HepG2 (cell line): ENCODE results near the gene NEDD8. TPM values are rescaled to one million over a fixed set of nuclear protein-coding genes. Genes with fewer than 3 reads are reported as not detected.

Experiments
- BORCS8-MEF2B ChIP-seq: sonication (generic); formaldehyde crosslinking; IDR thresholded peaks from 2 replicates; pipeline ENCODE4 v1.8.0; 2022; ENCODE audit warnings: mild to moderate bottlenecking, missing genetic modification reagents
- CENPT ChIP-seq: sonication (generic); formaldehyde crosslinking; IDR thresholded peaks from 2 replicates; pipeline ENCODE4 v1.8.0; 2022; ENCODE audit warnings: low read depth, mild to moderate bottlenecking, moderate library complexity, missing genetic modification reagents
- ERF ChIP-seq: IDR thresholded peaks from 2 replicates; pipeline ENCODE4 v1.6.1; 2018; ENCODE audit warnings: missing biosample characterization, missing genetic modification reagents
- FOXA1 ChIP-seq, 2 experiments: fragments of 450-650 bp in 1 of 2; sonication (generic) in 1 of 2; formaldehyde crosslinking in 1 of 2; IDR thresholded peaks; 2 replicates each; pipeline versions ENCODE4 v1.4.0 to v1.6.1; 2016 to 2020; ENCODE audit warnings: missing genetic modification reagents in 1 of 2
- GLI4 ChIP-seq: sonication (generic); formaldehyde crosslinking; IDR thresholded peaks from 2 replicates; pipeline ENCODE4 v1.5.1; 2020; ENCODE audit warnings: missing genetic modification reagents, mild to moderate bottlenecking, moderate library complexity, borderline replicate concordance
- HNF4G ChIP-seq, 2 experiments: sonication (generic) in 1 of 2; formaldehyde crosslinking in 1 of 2; IDR thresholded peaks; 2 replicates each; pipeline versions ENCODE4 v1.4.0 to v1.6.1; 2011 to 2020; ENCODE audit warnings: borderline replicate concordance in 2 of 2, low read depth in 2 of 2, mild to moderate bottlenecking in 2 of 2, low read length in 1 of 2, missing genetic modification reagents in 1 of 2, moderate library complexity in 1 of 2
- KDM4B ChIP-seq: sonication (generic); formaldehyde crosslinking; IDR thresholded peaks from 2 replicates; pipeline ENCODE4 v1.4.0; 2020; ENCODE audit warnings: missing genetic modification reagents
- MAZ ChIP-seq, 2 experiments: sonication (generic) in 1 of 2; formaldehyde crosslinking in 1 of 2; IDR thresholded peaks; 2 replicates each; pipeline versions ENCODE4 v1.5.0 to v1.6.1; 2012 to 2020; ENCODE audit warnings: low read depth in 2 of 2, mild to moderate bottlenecking in 2 of 2, borderline replicate concordance in 1 of 2, improper control_type of control experiment in 1 of 2, low read length in 1 of 2, missing genetic modification reagents in 1 of 2, moderate library complexity in 1 of 2
- NFIB ChIP-seq: sonication (generic); formaldehyde crosslinking; IDR thresholded peaks from 2 replicates; pipeline ENCODE4 v1.9.0; 2021; ENCODE audit warnings: missing genetic modification reagents, mild to moderate bottlenecking, borderline replicate concordance
- PAX8 ChIP-seq: sonication (generic); formaldehyde crosslinking; IDR thresholded peaks from 2 replicates; pipeline ENCODE4 v1.8.0; 2022; ENCODE audit warnings: mild to moderate bottlenecking, missing genetic modification reagents, borderline replicate concordance
- SIN3B ChIP-seq: fragments of 150-350 bp; IDR thresholded peaks from 2 replicates; pipeline ENCODE4 v1.6.1; 2014; ENCODE audit warnings: low read length
- SRSF9 ChIP-seq: fragments of 200-400 bp; formaldehyde crosslinking; IDR thresholded peaks from 2 replicates; pipeline ENCODE4 v1.6.1; 2018; ENCODE audit warnings: borderline replicate concordance, mild to moderate bottlenecking, low read depth, low read length; ENCODE audit not compliant: insufficient read depth, poor library complexity, severe bottlenecking
- TAF1 ChIP-seq: sonication (generic); formaldehyde crosslinking; IDR thresholded peaks from 2 replicates; pipeline ENCODE4 v1.4.0; 2020; ENCODE audit warnings: missing genetic modification reagents
- TMF1 ChIP-seq: sonication (generic); formaldehyde crosslinking; IDR thresholded peaks from 2 replicates; pipeline ENCODE4 v1.8.1; 2022; ENCODE audit warnings: low read depth, missing genetic modification reagents
- TRAFD1 ChIP-seq: sonication (generic); formaldehyde crosslinking; IDR thresholded peaks from 2 replicates; pipeline ENCODE4 v1.5.1; 2020; ENCODE audit warnings: missing genetic modification reagents, mild to moderate bottlenecking, borderline replicate concordance
- ZEB1 ChIP-seq: IDR thresholded peaks from 2 replicates; pipeline ENCODE4 v1.6.1; 2012; ENCODE audit warnings: mild to moderate bottlenecking, low read depth, inconsistent platforms; ENCODE audit not compliant: insufficient replicate concordance
- ZNF253 ChIP-seq: sonication (generic); formaldehyde crosslinking; IDR thresholded peaks from 2 replicates; pipeline ENCODE4 v1.8.0; 2022; ENCODE audit warnings: mild to moderate bottlenecking, missing genetic modification reagents, borderline replicate concordance
- ZNF331 ChIP-seq: sonication (generic); formaldehyde crosslinking; IDR thresholded peaks from 2 replicates; pipeline ENCODE4 v1.4.0; 2020; ENCODE audit warnings: missing genetic modification reagents
- polyA plus RNA-seq, 8 experiments: library from polyadenylated mRNA; depleted of rRNA in 3 of 8; stranded (reverse) in 7 of 8; unstranded in 1 of 8; fragments of >200 nt; fragmentation: Illumina TruSeq in 4 of 8; extraction: Trizol in 4 of 8; gene quantifications; 2 replicates each; pipeline versions ENCODE4 v1.2.1 to v1.2.3, GENCODE V29; 2011 to 2016; ENCODE audit warnings: low read depth in 4 of 8, missing spikeins in 1 of 8, mixed read lengths in 1 of 8; ENCODE audit not compliant: insufficient read depth in 1 of 8
- total RNA-seq, 5 experiments: library from RNA; depleted of rRNA; stranded (reverse); fragments of >200 nt; fragmentation: Illumina TruSeq; extraction: Trizol; gene quantifications; 2 replicates each; pipeline ENCODE4 v1.2.3, GENCODE V29; 2016; ENCODE audit warnings: low read depth in 1 of 5
- TF ChIP-seq, protein P1 (sequence below): sonication (generic); formaldehyde crosslinking; IDR thresholded peaks from 2 replicates; pipeline ENCODE4 v1.4.0; 2020; ENCODE audit warnings: missing genetic modification reagents, borderline replicate concordance
- TF ChIP-seq, protein P2 (sequence below): sonication (generic); formaldehyde crosslinking; IDR thresholded peaks from 2 replicates; pipeline ENCODE4 v1.5.1; 2020; ENCODE audit warnings: missing genetic modification reagents, mild to moderate bottlenecking, borderline replicate concordance
- TF ChIP-seq, protein P3 (sequence below): sonication (generic); formaldehyde crosslinking; IDR thresholded peaks from 2 replicates; pipeline ENCODE4 v1.4.0; 2020; ENCODE audit warnings: missing genetic modification reagents

The NEDD8 gene
- total and polyA plus RNA-seq, 2 of the 13 experiments (the other 11 are each of a cell fraction or from before 2014, with no cell fraction given): 535 to 713 TPM

DNA sequence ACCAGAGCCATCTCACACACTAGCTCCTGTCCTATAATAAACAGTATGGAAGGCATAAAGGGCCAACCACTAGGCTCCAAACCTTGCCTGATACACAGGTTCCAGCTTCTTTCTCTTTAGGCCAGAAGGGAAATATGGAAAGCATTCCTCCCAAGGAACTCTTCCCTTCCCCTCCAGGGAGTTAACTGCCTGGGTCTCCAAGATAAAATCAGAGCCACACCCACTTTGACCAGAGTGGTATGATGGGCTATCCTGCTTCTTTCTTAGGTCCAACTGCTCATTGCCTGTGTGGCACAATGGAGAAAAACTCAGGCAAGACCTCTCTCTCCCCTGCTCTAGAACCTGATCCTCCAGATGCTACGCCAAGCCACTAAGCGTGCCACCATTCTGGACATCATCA is 24.5 kb downstream of the NEDD8 start (continued):
- TF ChIP-seq CENPT (CRISPR knock-in tag): no peak
- no peak for TF ChIP-seq PAX8 (CRISPR knock-in tag)
- TF ChIP-seq, protein P1, sequence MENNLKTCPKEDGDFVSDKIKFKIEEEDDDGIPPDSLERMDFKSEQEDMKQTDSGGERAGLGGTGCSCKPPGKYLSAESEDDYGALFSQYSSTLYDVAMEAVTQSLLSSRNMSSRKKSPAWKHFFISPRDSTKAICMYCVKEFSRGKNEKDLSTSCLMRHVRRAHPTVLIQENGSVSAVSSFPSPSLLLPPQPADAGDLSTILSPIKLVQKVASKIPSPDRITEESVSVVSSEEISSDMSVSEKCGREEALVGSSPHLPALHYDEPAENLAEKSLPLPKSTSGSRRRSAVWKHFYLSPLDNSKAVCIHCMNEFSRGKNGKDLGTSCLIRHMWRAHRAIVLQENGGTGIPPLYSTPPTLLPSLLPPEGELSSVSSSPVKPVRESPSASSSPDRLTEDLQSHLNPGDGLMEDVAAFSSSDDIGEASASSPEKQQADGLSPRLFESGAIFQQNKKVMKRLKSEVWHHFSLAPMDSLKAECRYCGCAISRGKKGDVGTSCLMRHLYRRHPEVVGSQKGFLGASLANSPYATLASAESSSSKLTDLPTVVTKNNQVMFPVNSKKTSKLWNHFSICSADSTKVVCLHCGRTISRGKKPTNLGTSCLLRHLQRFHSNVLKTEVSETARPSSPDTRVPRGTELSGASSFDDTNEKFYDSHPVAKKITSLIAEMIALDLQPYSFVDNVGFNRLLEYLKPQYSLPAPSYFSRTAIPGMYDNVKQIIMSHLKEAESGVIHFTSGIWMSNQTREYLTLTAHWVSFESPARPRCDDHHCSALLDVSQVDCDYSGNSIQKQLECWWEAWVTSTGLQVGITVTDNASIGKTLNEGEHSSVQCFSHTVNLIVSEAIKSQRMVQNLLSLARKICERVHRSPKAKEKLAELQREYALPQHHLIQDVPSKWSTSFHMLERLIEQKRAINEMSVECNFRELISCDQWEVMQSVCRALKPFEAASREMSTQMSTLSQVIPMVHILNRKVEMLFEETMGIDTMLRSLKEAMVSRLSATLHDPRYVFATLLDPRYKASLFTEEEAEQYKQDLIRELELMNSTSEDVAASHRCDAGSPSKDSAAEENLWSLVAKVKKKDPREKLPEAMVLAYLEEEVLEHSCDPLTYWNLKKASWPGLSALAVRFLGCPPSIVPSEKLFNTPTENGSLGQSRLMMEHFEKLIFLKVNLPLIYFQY (CRISPR knock-in tag): no peak
- TF ChIP-seq ZNF331: no peak
- no peak for TF ChIP-seq MAZ (IDR thresholded peaks at IDR 0.05; ENCODE audit: borderline replicate concordance, low read depth, low read length)
- TF ChIP-seq MAZ (CRISPR knock-in tag; IDR thresholded peaks at IDR 0.05; ENCODE audit: low read depth): no peak
- no peak for TF ChIP-seq GLI4 (CRISPR knock-in tag)
- no peak for TF ChIP-seq KDM4B
- TF ChIP-seq TAF1 (CRISPR knock-in tag): no peak
- no peak for TF ChIP-seq FOXA1 (IDR thresholded peaks at IDR 0.05)
- TF ChIP-seq FOXA1 (CRISPR knock-in tag; IDR thresholded peaks at IDR 0.05): no peak
- no peak for TF ChIP-seq HNF4G (IDR thresholded peaks at IDR 0.05; ENCODE audit: borderline replicate concordance, low read depth, low read length)
- TF ChIP-seq HNF4G (CRISPR knock-in tag; IDR thresholded peaks at IDR 0.05; ENCODE audit: borderline replicate concordance, low read depth): no peak
- TF ChIP-seq, protein P2, sequence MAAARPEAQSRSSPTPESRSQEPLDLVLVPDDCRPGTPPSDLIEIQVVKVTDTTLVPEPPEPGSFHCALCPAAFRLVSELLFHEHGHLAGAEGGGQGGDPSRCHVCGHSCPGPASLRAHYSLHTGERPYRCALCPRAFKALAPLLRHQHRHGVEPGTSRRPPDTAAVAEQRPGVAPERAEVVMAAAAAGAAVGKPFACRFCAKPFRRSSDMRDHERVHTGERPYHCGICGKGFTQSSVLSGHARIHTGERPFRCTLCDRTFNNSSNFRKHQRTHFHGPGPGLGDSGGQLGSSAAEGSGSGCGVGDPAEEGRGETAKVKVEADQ: no peak
- TF ChIP-seq, protein P3, sequence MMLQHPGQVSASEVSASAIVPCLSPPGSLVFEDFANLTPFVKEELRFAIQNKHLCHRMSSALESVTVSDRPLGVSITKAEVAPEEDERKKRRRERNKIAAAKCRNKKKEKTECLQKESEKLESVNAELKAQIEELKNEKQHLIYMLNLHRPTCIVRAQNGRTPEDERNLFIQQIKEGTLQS (CRISPR knock-in tag): 0 out of 2 replicates have a peak, but pooled peaks have one; percentile 16
- no peak for TF ChIP-seq SRSF9
- no peak for TF ChIP-seq ZNF253 (CRISPR knock-in tag)
- 0 out of 2 replicates have a peak, but pooled peaks have one; percentile 55 for TF ChIP-seq BORCS8-MEF2B (CRISPR knock-in tag)
- TF ChIP-seq ZEB1: no peak
- TF ChIP-seq NFIB (CRISPR knock-in tag): no peak
- TF ChIP-seq SIN3B: no peak
- no peak for TF ChIP-seq TRAFD1 (CRISPR knock-in tag)
- 0 out of 2 replicates have a peak, but pooled peaks have one; percentile 26 for TF ChIP-seq TMF1
- no peak for TF ChIP-seq ERF
